IMR-90 (cell line): Measurements from ENCODE around the gene PSMA6. TPM values are rescaled to one million over a fixed set of nuclear protein-coding genes. Genes with fewer than 3 reads are reported as not detected.

ENCODE experiments used
- ATAC-seq: fragments of 200-7000 bp; cut with Tn5 transposase; 2 replicates; pipeline ENCODE4 v1.9.1; 2020; ENCODE audit warnings: low read depth, mild to moderate bottlenecking, moderate library complexity
- BruUV-seq: library from RNA; stranded (reverse); fragments of 400-500 nt; replicated peaks from 2 replicates; lab custom pipeline; 2021; lab: Mats Ljungman, UMichigan
- CTCF ChIA-PET: fragments of 300-600 bp; formaldehyde crosslinking; extraction: SDS; loops from one replicate; lab custom pipeline; 2021; ENCODE audit warnings: antibody characterized with exemption; lab: Yijun Ruan, JAX
- POLR2A ChIA-PET: fragments of 300-600 bp; sonication (Branson Sonifier 250); formaldehyde crosslinking; loops from one replicate; lab custom pipeline; 2022; ENCODE audit warnings: antibody characterized with exemption; ENCODE audit not compliant: unreplicated experiment; lab: Charles Lee
- DNase-seq: peaks from one replicate; pipeline ENCODE4 v3.0.0; 2013
- H2AFZ ChIP-seq: replicated peaks from 2 replicates; pipeline ENCODE3; 2013; ENCODE audit warnings: low read length, mild to moderate bottlenecking; ENCODE audit not compliant: poor library complexity
- H2AK5ac ChIP-seq: 2 replicates; pipeline ENCODE4 v1.6.1; 2013; ENCODE audit warnings: low read depth, low read length, inconsistent platforms
- H2AK9ac ChIP-seq: replicated peaks from 2 replicates; pipeline ENCODE3; 2013; ENCODE audit warnings: mild to moderate bottlenecking, low read depth, low read length, moderate library complexity; ENCODE audit not compliant: poor library complexity
- H2BK120ac ChIP-seq: 2 replicates; pipeline ENCODE4 v1.6.1; 2013; ENCODE audit warnings: low read depth, low read length, inconsistent platforms
- H2BK15ac ChIP-seq: 3 replicates; pipeline ENCODE4 v1.6.1; 2013; ENCODE audit warnings: low read depth, low read length, inconsistent platforms
- H2BK20ac ChIP-seq: 2 replicates; pipeline ENCODE4 v1.6.1; 2013; ENCODE audit warnings: low read depth, mild to moderate bottlenecking, inconsistent platforms, low read length, moderate library complexity
- H2BK5ac ChIP-seq: 2 replicates; pipeline ENCODE4 v1.6.1; 2013; ENCODE audit warnings: mild to moderate bottlenecking, low read depth, low read length, inconsistent platforms; ENCODE audit not compliant: poor library complexity, severe bottlenecking
- H3K14ac ChIP-seq: replicated peaks from 2 replicates; pipeline ENCODE4 v1.6.1; 2013; ENCODE audit warnings: low read depth, low read length, inconsistent platforms
- H3K18ac ChIP-seq: 2 replicates; pipeline ENCODE4 v1.6.1; 2013; ENCODE audit warnings: low read depth, low read length, control low read depth
- H3K23ac ChIP-seq: 2 replicates; pipeline ENCODE4 v1.6.1; 2013; ENCODE audit warnings: low read depth, low read length, inconsistent platforms
- H3K27ac ChIP-seq: 2 replicates; pipeline ENCODE4 v1.5.1; 2013; ENCODE audit warnings: mild to moderate bottlenecking, control low read depth, low read length; ENCODE audit not compliant: insufficient read depth
- H3K27me3 ChIP-seq: 2 replicates; pipeline ENCODE4 v1.6.1; 2013; ENCODE audit warnings: low read length; ENCODE audit not compliant: control insufficient read depth, insufficient read depth
- H3K36me3 ChIP-seq: 2 replicates; pipeline ENCODE4 v1.6.1; 2013; ENCODE audit warnings: low read length, mixed read lengths; ENCODE audit not compliant: control insufficient read depth, insufficient read depth
- H3K4ac ChIP-seq: 2 replicates; pipeline ENCODE4 v1.6.1; 2013; ENCODE audit warnings: low read depth, low read length, inconsistent platforms
- H3K4me1 ChIP-seq: 2 replicates; pipeline ENCODE4 v1.6.1; 2013; ENCODE audit warnings: low read length, mixed read lengths; ENCODE audit not compliant: control insufficient read depth, insufficient read depth
- H3K4me2 ChIP-seq: 2 replicates; pipeline ENCODE4 v1.6.1; 2013; ENCODE audit warnings: low read depth, mild to moderate bottlenecking, control low read depth, low read length, moderate library complexity
- H3K4me3 ChIP-seq: 2 replicates; pipeline ENCODE4 v1.5.1; 2013; ENCODE audit warnings: low read depth, mild to moderate bottlenecking, control low read depth, low read length, moderate library complexity; ENCODE audit not compliant: insufficient read depth
- H3K56ac ChIP-seq: 2 replicates; pipeline ENCODE4 v1.6.1; 2013; ENCODE audit warnings: low read length, inconsistent platforms; ENCODE audit not compliant: insufficient read depth; ENCODE audit errors: extremely low read depth
- H3K79me1 ChIP-seq, 2 experiments: 2 replicates each; pipeline ENCODE4 v1.6.1; 2013; ENCODE audit warnings: low read length in 2 of 2, inconsistent platforms in 1 of 2, low read depth in 1 of 2
- H3K9ac ChIP-seq: 2 replicates; pipeline ENCODE4 v1.6.1; 2013; ENCODE audit warnings: low read depth, low read length, control low read depth
- H3K9me1 ChIP-seq: 2 replicates; pipeline ENCODE4 v1.6.1; 2013; ENCODE audit warnings: low read length, inconsistent platforms; ENCODE audit not compliant: insufficient read depth
- H3K9me3 ChIP-seq: 2 replicates; pipeline ENCODE4 v1.6.1; 2013; ENCODE audit warnings: low read length; ENCODE audit not compliant: control insufficient read depth, insufficient read depth
- H4K20me1 ChIP-seq: 2 replicates; pipeline ENCODE4 v1.6.1; 2013; ENCODE audit warnings: low read length, inconsistent platforms; ENCODE audit not compliant: insufficient read depth
- H4K5ac ChIP-seq: 2 replicates; pipeline ENCODE4 v1.6.1; 2013; ENCODE audit warnings: mild to moderate bottlenecking, low read depth, low read length, control low read depth
- H4K8ac ChIP-seq, 2 experiments: 2 replicates each; pipeline ENCODE4 v1.6.1; 2013; ENCODE audit warnings: low read depth in 2 of 2, low read length in 2 of 2, control low read depth in 1 of 2, inconsistent platforms in 1 of 2
- H4K91ac ChIP-seq: 2 replicates; pipeline ENCODE4 v1.6.1; 2013; ENCODE audit warnings: low read depth, low read length, inconsistent platforms; ENCODE audit not compliant: insufficient read depth
- BHLHE40 ChIP-seq: fragments of 150-350 bp; IDR thresholded peaks from 2 replicates; pipeline ENCODE4 v1.6.1; 2016; ENCODE audit warnings: mild to moderate bottlenecking, low read depth, low read length
- CEBPB ChIP-seq: IDR thresholded peaks from 2 replicates; pipeline ENCODE4 v1.6.1; 2012; ENCODE audit warnings: low read depth, low read length, improper control_type of control experiment
- CHD1 ChIP-seq: IDR thresholded peaks from 2 replicates; pipeline ENCODE4 v1.6.1; 2012; ENCODE audit warnings: low read depth, low read length, improper control_type of control experiment
- ELK1 ChIP-seq: fragments of 150-350 bp; IDR thresholded peaks from 2 replicates; pipeline ENCODE4 v1.6.1; 2016; ENCODE audit warnings: low read depth, mild to moderate bottlenecking, low read length, moderate library complexity, borderline replicate concordance
- MAFK ChIP-seq: IDR thresholded peaks from 2 replicates; pipeline ENCODE4 v1.6.1; 2012; ENCODE audit warnings: low read depth, low read length, improper control_type of control experiment
- MAZ ChIP-seq: IDR thresholded peaks from 2 replicates; pipeline ENCODE4 v1.6.1; 2012; ENCODE audit warnings: low read depth, mild to moderate bottlenecking, low read length, improper control_type of control experiment, moderate library complexity, borderline replicate concordance
- MXI1 ChIP-seq: IDR thresholded peaks from 2 replicates; pipeline ENCODE4 v1.6.1; 2012; ENCODE audit warnings: low read depth, mild to moderate bottlenecking, low read length, moderate library complexity, borderline replicate concordance
- NFE2L2 ChIP-seq: fragments of 150-350 bp; IDR thresholded peaks from 2 replicates; pipeline ENCODE4 v1.6.1; 2016; ENCODE audit warnings: low read depth, mild to moderate bottlenecking, low read length
- RAD21 ChIP-seq: IDR thresholded peaks from 2 replicates; pipeline ENCODE4 v1.6.1; 2012; ENCODE audit warnings: low read length, improper control_type of control experiment
- RCOR1 ChIP-seq: IDR thresholded peaks from 2 replicates; pipeline ENCODE4 v1.6.1; 2012; ENCODE audit warnings: mild to moderate bottlenecking, low read length, improper control_type of control experiment; ENCODE audit not compliant: insufficient replicate concordance
- RFX5 ChIP-seq: IDR thresholded peaks from 2 replicates; pipeline ENCODE4 v1.8.0; 2012; ENCODE audit warnings: low read depth, mild to moderate bottlenecking, low read length, moderate library complexity
- SMC3 ChIP-seq: fragments of 150-350 bp; IDR thresholded peaks from 2 replicates; pipeline ENCODE4 v1.6.1; 2016; ENCODE audit warnings: low read depth, mild to moderate bottlenecking, antibody characterized with exemption, low read length, moderate library complexity
- WGBS, 2 experiments: methylation state at CpG; one replicate each; pipeline versions ENCODE4 v1.1.5 to v1.1.7; 2013; ENCODE audit warnings: missing lambda C conversion rate in 2 of 2; ENCODE audit not compliant: insufficient read length in 1 of 2; ENCODE audit errors: extremely low coverage in 2 of 2; 5-methylcytosine and 5-hydroxymethylcytosine counted together
- dilution Hi-C: fragments of 300-500 bp; cut with HindIII; formaldehyde crosslinking; loops from one replicate; pipeline ENCODE4 v1.14.3; 2018; ENCODE audit warnings: low sequenced_read_pairs; ENCODE audit not compliant: unreplicated experiment
- in situ Hi-C: fragments of 300-500 bp; cut with MboI; formaldehyde crosslinking; loops from 3 replicates; pipeline ENCODE4 v1.14.3; 2019; ENCODE audit warnings: low sequenced_read_pairs, inconsistent platforms, mixed read lengths
- intact Hi-C: fragments of 100-400 bp; cut with micrococcal nuclease; formaldehyde crosslinking; loops from 2 replicates; pipeline ENCODE4 v1.10.0; 2022
- polyA plus RNA-seq, 3 experiments: library from polyadenylated mRNA; depleted of rRNA; stranded (reverse); fragments of >200 nt; gene quantifications; 2 replicates each; pipeline ENCODE4 v1.2.3, GENCODE V29; 2012; ENCODE audit warnings: low replicate concordance in 1 of 3
- total RNA-seq: library from RNA; depleted of rRNA; stranded (reverse); fragments of >200 nt; gene quantifications from 2 replicates; pipeline ENCODE4 v1.2.3, GENCODE V29; 2012
- TF ChIP-seq, protein P1 (sequence below): fragments of 150-350 bp; IDR thresholded peaks from 2 replicates; pipeline ENCODE4 v1.6.1; 2017; ENCODE audit warnings: mild to moderate bottlenecking, antibody characterized with exemption, low read length, low read depth

PSMA6 gene
- total and polyA plus RNA-seq, 2 of the 4 experiments (the other 2 are of a cell fraction), result 184 to 530 TPM

DNA sequence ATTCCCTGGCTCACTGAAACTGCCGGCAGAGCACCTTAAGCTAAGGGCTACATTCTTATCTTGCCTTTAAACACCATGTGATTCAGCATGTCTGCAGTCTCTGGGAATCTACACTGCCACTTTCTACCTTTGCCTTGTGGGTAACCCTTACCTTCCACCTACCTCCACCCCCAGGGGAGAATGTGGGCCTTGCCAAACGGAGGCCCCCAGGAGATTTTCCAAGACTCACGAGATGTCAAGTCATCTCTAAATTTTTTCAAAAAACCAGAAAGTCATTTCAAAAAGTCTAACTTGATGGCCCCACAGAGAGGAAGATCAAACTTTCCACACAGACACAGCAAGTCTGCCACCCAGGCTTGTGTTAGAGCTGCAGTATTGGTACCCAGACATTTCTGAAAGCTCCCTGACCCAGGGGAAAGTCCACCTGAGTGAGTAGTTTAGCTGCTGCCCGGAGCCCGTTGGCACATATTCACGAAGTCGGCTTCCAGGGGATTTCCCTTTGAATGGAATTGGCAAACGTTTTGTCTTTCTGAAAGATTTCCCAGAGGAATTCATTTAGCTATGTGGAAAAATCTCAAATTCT is 4.7 kb upstream of the PSMA6 start:
- no peak for ATAC-seq
- POLR2A ChIA-PET, result no interaction called here
- no CpG with 5 or more reads among the region's 8 CpGs for WGBS, 2 experiments

More for the DNA sequence above, 4.7 kb upstream of the PSMA6 start:
- Histone ChIP-seq H4K8ac (no peak overlapping the region), H3K23ac (no peak overlapping the region), H3K9ac (no peak overlapping the region), H3K4me2 (no peak overlapping the region), H3K4me3 (no peak overlapping the region), H3K14ac (no peak overlapping the region), H3K4ac (no peak overlapping the region), H3K4me1 (no peaks in the 10 kb centered on the region), H4K20me1 (no peaks in the 10 kb centered on the region), H3K36me3 (peaks cover 2% of the 10 kb centered on the region; the same call in 1 of the 2 replicates), H2BK5ac (no peak overlapping the region), H3K79me1 (peaks cover 0 to 2% of the 10 kb centered on the region in 2 experiments; a peak in 1 of 4 replicates), H4K5ac (no peak overlapping the region), H2AK5ac (no peak overlapping the region), H4K91ac (no peak overlapping the region), H2BK15ac (no peak overlapping the region), H3K9me3 (no peaks in the 10 kb centered on the region), H2BK120ac (no peak overlapping the region), H3K9me1 (peaks cover 9% of the 10 kb centered on the region; the same call in 1 of the 2 replicates), H3K27ac (no peak overlapping the region), H2BK20ac (no peak overlapping the region), H2AFZ (no peak overlapping the region), H3K18ac (no peak overlapping the region), H3K56ac (no peak overlapping the region), H2AK9ac (no peak overlapping the region), H3K27me3 (no peaks in the 10 kb centered on the region)
- BruUV-seq, result no TSS peak
- CTCF ChIA-PET, result interaction anchor here (1.8 kb wide), 1 partner anchor 12 kb away, joined by 5 read pairs; no protein-coding TSS in a partner anchor
- TF ChIP-seq RAD21 (no peak), RCOR1 (no peak), SMC3 (no peak), NFE2L2 (no peak), CEBPB (no peak), BHLHE40 (no peak), MAFK (no peak), MAZ (no peak), RFX5 (no peak), MXI1 (no peak), ELK1 (no peak), CHD1 (no peak)
- TF ChIP-seq, protein P1, sequence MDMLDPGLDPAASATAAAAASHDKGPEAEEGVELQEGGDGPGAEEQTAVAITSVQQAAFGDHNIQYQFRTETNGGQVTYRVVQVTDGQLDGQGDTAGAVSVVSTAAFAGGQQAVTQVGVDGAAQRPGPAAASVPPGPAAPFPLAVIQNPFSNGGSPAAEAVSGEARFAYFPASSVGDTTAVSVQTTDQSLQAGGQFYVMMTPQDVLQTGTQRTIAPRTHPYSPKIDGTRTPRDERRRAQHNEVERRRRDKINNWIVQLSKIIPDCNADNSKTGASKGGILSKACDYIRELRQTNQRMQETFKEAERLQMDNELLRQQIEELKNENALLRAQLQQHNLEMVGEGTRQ, result no peak
- intact Hi-C loops (no loop called here), in situ Hi-C loops (no loop called here), dilution Hi-C loops (no loop called here)
- no peak for DNase-seq
